HepG2 (cell line): ENCODE data around the gene FBXO41. TPM values are rescaled to one million over a fixed set of nuclear protein-coding genes. Genes with fewer than 3 reads are reported as not detected.

Experiments
- CHD4 ChIP-seq: fragments of 200-600 bp; sonication (generic); IDR thresholded peaks from 2 replicates; pipeline ENCODE4 v1.7.0; 2017; ENCODE audit warnings: mild to moderate bottlenecking, low read length, borderline replicate concordance
- GABPA ChIP-seq, 2 experiments: IDR thresholded peaks; 2 replicates each; pipeline ENCODE4 v1.6.1; 2011 to 2016; ENCODE audit warnings: low read depth in 2 of 2, low read length in 1 of 2, missing biosample characterization in 1 of 2, missing genetic modification characterization in 1 of 2
- ISL2 ChIP-seq: sonication (generic); formaldehyde crosslinking; IDR thresholded peaks from 2 replicates; pipeline ENCODE4 v1.5.0; 2020; ENCODE audit warnings: missing genetic modification reagents
- PHF21A ChIP-seq: sonication (generic); formaldehyde crosslinking; IDR thresholded peaks from 2 replicates; pipeline ENCODE4 v1.5.0; 2020; ENCODE audit warnings: mild to moderate bottlenecking, missing genetic modification reagents
- PRDM10 ChIP-seq: sonication (generic); formaldehyde crosslinking; IDR thresholded peaks from 2 replicates; pipeline ENCODE4 v1.4.0; 2020; ENCODE audit warnings: low read depth, missing genetic modification reagents
- RBAK ChIP-seq: sonication (generic); formaldehyde crosslinking; IDR thresholded peaks from 2 replicates; pipeline ENCODE4 v1.5.1; 2020; ENCODE audit warnings: mild to moderate bottlenecking, missing genetic modification reagents
- SP1 ChIP-seq, 2 experiments: fragments of 450-650 bp in 1 of 2; sonication (generic) in 1 of 2; formaldehyde crosslinking in 1 of 2; IDR thresholded peaks; 2 replicates each; pipeline versions ENCODE4 v1.4.0 to v1.6.1; 2016 to 2020; ENCODE audit warnings: missing genetic modification reagents in 1 of 2
- TMF1 ChIP-seq: sonication (generic); formaldehyde crosslinking; IDR thresholded peaks from 2 replicates; pipeline ENCODE4 v1.8.1; 2022; ENCODE audit warnings: low read depth, missing genetic modification reagents
- UBTF ChIP-seq: sonication (generic); formaldehyde crosslinking; IDR thresholded peaks from 2 replicates; pipeline ENCODE4 v1.4.0; 2020; ENCODE audit warnings: mild to moderate bottlenecking, missing genetic modification reagents
- ZNF329 ChIP-seq: sonication (generic); formaldehyde crosslinking; IDR thresholded peaks from 2 replicates; pipeline ENCODE4 v1.9.0; 2021; ENCODE audit warnings: low read depth, mild to moderate bottlenecking, missing genetic modification reagents
- ZNF343 ChIP-seq: sonication (generic); formaldehyde crosslinking; IDR thresholded peaks from 2 replicates; pipeline ENCODE4 v1.4.0; 2020; ENCODE audit warnings: mild to moderate bottlenecking, missing genetic modification reagents
- ZNF468 ChIP-seq: sonication (generic); formaldehyde crosslinking; IDR thresholded peaks from 2 replicates; pipeline ENCODE4 v1.8.0; 2022; ENCODE audit warnings: mild to moderate bottlenecking, moderate library complexity, missing genetic modification reagents
- polyA plus RNA-seq, 8 experiments: library from polyadenylated mRNA; depleted of rRNA in 3 of 8; stranded (reverse) in 7 of 8; unstranded in 1 of 8; fragments of >200 nt; fragmentation: Illumina TruSeq in 4 of 8; extraction: Trizol in 4 of 8; gene quantifications; 2 replicates each; pipeline versions ENCODE4 v1.2.1 to v1.2.3, GENCODE V29; 2011 to 2016; ENCODE audit warnings: low read depth in 4 of 8, missing spikeins in 1 of 8, mixed read lengths in 1 of 8; ENCODE audit not compliant: insufficient read depth in 1 of 8
- total RNA-seq, 5 experiments: library from RNA; depleted of rRNA; stranded (reverse); fragments of >200 nt; fragmentation: Illumina TruSeq; extraction: Trizol; gene quantifications; 2 replicates each; pipeline ENCODE4 v1.2.3, GENCODE V29; 2016; ENCODE audit warnings: low read depth in 1 of 5
- TF ChIP-seq, protein P1 (sequence below): sonication (generic); formaldehyde crosslinking; IDR thresholded peaks from 2 replicates; pipeline ENCODE4 v1.5.1; 2020; ENCODE audit warnings: mild to moderate bottlenecking, missing genetic modification reagents
- TF ChIP-seq, protein P2 (sequence below): sonication (generic); formaldehyde crosslinking; IDR thresholded peaks from 2 replicates; pipeline ENCODE4 v1.4.0; 2020; ENCODE audit warnings: mild to moderate bottlenecking, missing genetic modification reagents

Gene FBXO41
- total and polyA plus RNA-seq, 2 of the 13 experiments (the other 11 are each of a cell fraction or from before 2014, with no cell fraction given), result 4.2 to 10.3 TPM

DNA sequence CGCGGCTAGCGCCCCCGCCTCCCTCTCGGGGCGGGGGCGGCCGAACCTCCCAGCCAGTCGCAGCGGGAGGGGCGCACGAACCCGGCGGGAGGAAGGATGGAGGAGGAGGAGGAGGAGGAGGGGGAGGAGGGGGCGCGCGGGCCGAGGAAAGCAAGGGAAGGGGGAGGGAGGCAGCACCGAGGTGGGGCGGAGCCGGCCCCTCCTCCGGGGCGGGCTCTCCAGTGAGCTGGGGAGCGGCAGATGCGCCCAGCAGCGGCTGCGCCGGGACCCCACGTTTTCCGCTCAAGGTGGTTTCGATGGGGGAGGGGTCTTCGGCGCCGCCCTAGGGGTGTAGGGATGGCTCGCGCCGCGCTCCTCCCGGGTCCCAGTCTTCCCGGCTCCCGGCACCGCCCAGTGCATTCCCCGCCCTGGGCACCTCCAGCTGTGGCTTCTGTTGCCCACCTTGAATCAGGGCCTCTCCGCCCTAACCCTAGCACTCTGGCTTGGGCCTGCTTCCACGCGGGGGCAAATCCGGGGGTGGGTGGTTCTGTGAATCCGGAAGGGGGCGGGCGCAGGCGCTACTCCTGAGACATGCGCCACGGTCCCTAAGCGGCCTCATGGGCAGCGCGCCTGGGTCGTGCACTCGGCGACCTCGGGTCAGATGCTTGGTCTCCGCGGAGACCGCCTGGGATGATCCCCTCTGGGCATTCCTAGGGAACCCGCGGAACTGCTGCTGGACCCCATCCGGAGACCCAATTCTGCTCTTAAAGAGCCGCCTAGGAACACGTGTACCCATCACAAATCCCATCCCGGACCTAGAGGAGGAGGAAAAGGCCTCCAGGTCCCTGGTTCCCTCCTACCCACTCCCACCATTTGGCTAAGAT, at the start of gene FBXO41 (continued):
- TF ChIP-seq, protein P1, sequence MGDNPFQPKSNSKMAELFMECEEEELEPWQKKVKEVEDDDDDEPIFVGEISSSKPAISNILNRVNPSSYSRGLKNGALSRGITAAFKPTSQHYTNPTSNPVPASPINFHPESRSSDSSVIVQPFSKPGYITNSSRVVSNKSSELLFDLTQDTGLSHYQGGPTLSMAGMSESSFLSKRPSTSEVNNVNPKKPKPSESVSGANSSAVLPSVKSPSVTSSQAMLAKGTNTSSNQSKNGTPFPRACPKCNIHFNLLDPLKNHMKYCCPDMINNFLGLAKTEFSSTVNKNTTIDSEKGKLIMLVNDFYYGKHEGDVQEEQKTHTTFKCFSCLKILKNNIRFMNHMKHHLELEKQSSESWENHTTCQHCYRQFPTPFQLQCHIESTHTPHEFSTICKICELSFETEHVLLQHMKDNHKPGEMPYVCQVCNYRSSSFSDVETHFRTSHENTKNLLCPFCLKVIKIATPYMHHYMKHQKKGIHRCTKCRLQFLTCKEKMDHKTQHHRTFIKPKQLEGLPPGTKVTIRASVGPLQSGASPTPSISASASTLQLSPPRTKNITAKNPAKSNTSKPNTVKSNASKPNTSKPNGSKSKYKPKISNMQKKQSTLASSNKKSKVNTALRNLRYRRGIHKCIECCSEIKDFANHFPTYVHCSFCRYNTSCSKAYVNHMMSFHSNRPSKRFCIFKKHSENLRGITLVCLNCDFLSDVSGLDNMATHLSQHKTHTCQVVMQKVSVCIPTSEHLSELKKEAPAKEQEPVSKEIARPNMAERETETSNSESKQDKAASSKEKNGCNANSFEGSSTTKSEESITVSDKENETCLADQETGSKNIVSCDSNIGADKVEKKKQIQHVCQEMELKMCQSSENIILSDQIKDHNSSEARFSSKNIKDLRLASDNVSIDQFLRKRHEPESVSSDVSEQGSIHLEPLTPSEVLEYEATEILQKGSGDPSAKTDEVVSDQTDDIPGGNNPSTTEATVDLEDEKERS (CRISPR knock-in tag), result 0 out of 2 replicates have a peak, but pooled peaks have one; percentile 21
- TF ChIP-seq, protein P2, sequence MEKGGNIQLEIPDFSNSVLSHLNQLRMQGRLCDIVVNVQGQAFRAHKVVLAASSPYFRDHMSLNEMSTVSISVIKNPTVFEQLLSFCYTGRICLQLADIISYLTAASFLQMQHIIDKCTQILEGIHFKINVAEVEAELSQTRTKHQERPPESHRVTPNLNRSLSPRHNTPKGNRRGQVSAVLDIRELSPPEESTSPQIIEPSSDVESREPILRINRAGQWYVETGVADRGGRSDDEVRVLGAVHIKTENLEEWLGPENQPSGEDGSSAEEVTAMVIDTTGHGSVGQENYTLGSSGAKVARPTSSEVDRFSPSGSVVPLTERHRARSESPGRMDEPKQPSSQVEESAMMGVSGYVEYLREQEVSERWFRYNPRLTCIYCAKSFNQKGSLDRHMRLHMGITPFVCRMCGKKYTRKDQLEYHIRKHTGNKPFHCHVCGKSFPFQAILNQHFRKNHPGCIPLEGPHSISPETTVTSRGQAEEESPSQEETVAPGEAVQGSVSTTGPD (CRISPR knock-in tag), result no peak
- TF ChIP-seq ZNF468 (CRISPR knock-in tag) (no peak), SP1 (IDR thresholded peaks at IDR 0.05) (no peak), SP1 (CRISPR knock-in tag; IDR thresholded peaks at IDR 0.05) (0 out of 2 replicates have a peak, but pooled peaks have one; percentile 46), GABPA (IDR thresholded peaks at IDR 0.05; ENCODE audit: low read depth, low read length) (no peak; the same call in 1 of the 2 replicates), GABPA (CRISPR knock-in tag; IDR thresholded peaks at IDR 0.05; ENCODE audit: low read depth) (peak; percentile 28), PHF21A (no peak), RBAK (0 out of 2 replicates have a peak, but pooled peaks have one; percentile 46), PRDM10 (CRISPR knock-in tag) (no peak), ZNF329 (no peak), CHD4 (no peak), TMF1 (CRISPR knock-in tag) (no peak), UBTF (CRISPR knock-in tag) (peak; percentile 61), ISL2 (no peak), ZNF343 (CRISPR knock-in tag) (no peak)
